ENCODE results near the gene KCNQ1. TPM values are rescaled to one million over a fixed set of nuclear protein-coding genes. Genes with fewer than 3 reads are reported as not detected.

Gene KCNQ1
- total RNA-seq, 1 experiment from 2014 or later = 9.2 TPM

DNA sequence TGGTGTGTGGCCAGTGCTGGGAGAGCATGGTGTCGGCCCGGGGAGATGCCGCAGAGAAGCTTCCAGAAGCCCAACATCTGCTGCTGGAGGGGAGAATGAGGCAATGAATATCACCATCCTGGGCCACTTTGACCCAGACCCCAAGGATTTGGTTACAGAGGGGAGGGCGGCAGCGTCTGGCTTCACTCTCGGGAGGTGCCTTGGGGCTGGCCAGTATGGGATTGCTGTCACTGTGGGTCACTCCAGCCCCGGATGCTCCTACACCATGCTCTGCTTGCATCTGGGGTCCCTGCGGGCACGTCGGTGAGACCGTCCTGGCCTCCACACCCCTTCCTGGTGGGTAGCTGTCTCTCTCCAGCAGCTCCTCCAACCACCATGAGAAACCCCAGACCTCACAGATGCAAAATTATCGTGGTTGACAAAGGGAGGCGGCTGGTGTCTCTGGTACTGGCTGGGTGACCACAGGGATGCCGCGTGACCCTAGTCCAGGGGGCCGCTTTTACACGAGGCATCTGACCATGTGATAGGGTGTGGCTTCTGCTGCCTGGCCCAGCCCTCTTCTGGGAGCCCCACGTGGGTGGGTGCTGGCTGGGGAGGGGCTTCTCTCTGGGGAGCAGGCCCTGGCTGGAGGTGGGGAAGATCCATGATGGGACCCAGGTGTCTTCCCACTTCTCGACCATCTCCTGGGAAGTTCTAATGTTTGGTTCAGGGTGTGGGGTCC is 5.7 kb downstream of the KCNQ1 start:
- no TSS peak for BruUV-seq (replicated peaks)
- H3K4me3 Mint-ChIP-seq (ENCODE audit: low read depth, unreplicated experiment) = no peak overlapping the region
- CTCF ChIA-PET = no interaction called here
- H3K36me3 Mint-ChIP-seq (ENCODE audit: insufficient read depth, unreplicated experiment) = peaks cover 8% of the 10 kb centered on the region
- no peaks in the 10 kb centered on the region for H3K4me1 Mint-ChIP-seq (ENCODE audit: low read depth, unreplicated experiment)
- TF ChIP-seq, protein P1, sequence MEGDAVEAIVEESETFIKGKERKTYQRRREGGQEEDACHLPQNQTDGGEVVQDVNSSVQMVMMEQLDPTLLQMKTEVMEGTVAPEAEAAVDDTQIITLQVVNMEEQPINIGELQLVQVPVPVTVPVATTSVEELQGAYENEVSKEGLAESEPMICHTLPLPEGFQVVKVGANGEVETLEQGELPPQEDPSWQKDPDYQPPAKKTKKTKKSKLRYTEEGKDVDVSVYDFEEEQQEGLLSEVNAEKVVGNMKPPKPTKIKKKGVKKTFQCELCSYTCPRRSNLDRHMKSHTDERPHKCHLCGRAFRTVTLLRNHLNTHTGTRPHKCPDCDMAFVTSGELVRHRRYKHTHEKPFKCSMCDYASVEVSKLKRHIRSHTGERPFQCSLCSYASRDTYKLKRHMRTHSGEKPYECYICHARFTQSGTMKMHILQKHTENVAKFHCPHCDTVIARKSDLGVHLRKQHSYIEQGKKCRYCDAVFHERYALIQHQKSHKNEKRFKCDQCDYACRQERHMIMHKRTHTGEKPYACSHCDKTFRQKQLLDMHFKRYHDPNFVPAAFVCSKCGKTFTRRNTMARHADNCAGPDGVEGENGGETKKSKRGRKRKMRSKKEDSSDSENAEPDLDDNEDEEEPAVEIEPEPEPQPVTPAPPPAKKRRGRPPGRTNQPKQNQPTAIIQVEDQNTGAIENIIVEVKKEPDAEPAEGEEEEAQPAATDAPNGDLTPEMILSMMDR (IDR thresholded peaks at IDR 0.05; ENCODE audit: unreplicated experiment) = no peak
- DNase-seq = no peak
- H3K9me3 Mint-ChIP-seq (ENCODE audit: low read depth, unreplicated experiment) = no peaks in the 10 kb centered on the region
- intact Hi-C loops (cut with micrococcal nuclease; ENCODE audit: unreplicated experiment) = no loop called here
- peaks cover 7% of the 10 kb centered on the region for H3K27me3 Mint-ChIP-seq (ENCODE audit: unreplicated experiment)
- no peak overlapping the region for H3K27ac Mint-ChIP-seq (ENCODE audit: unreplicated experiment)

DNA sequence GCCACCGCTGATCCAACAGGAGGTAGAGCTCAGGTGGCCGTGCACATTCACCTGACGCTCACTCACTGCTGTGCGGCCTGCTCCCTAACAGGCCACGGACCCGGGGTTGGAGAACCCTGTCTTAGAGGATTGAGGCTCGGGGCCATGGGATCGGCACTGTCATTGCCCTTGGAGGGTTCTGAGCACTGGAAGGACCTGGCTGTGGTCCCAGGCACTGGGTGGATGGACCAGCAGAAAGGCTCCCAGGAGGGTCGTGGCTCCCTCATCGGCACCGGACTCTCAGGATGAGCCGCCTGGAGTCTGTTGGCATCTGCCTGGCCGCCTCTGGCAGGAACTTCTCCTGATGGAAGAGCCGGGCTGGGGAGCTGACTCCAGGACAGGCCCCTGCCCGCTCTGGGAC is 6.5 kb downstream of the KCNQ1 start:
- Mint-ChIP-seq H3K27ac (ENCODE audit: unreplicated experiment) (no peak overlapping the region), H3K9me3 (ENCODE audit: low read depth, unreplicated experiment) (no peaks in the 10 kb centered on the region), H3K36me3 (ENCODE audit: insufficient read depth, unreplicated experiment) (no peaks in the 10 kb centered on the region), H3K4me1 (ENCODE audit: low read depth, unreplicated experiment) (no peaks in the 10 kb centered on the region), H3K4me3 (ENCODE audit: low read depth, unreplicated experiment) (no peak overlapping the region), H3K27me3 (ENCODE audit: unreplicated experiment) (peaks cover 7% of the 10 kb centered on the region)
- BruUV-seq (replicated peaks) = no TSS peak
- CTCF ChIA-PET = no interaction called here
- intact Hi-C loops (cut with micrococcal nuclease; ENCODE audit: unreplicated experiment) = no loop called here
- TF ChIP-seq, protein P1 (IDR thresholded peaks at IDR 0.05; ENCODE audit: unreplicated experiment) = no peak
- no peak for DNase-seq

- no peak overlapping the region for H3K4me3 Mint-ChIP-seq (ENCODE audit: low read depth, unreplicated experiment)
- CTCF ChIA-PET = no interaction called here
- peaks cover 7% of the 10 kb centered on the region for H3K27me3 Mint-ChIP-seq (ENCODE audit: unreplicated experiment)
- DNase-seq = no peak
- intact Hi-C loops (cut with micrococcal nuclease; ENCODE audit: unreplicated experiment) = no loop called here
- no peaks in the 10 kb centered on the region for H3K4me1 Mint-ChIP-seq (ENCODE audit: low read depth, unreplicated experiment)
- BruUV-seq (replicated peaks) = no TSS peak
- no peak overlapping the region for H3K27ac Mint-ChIP-seq (ENCODE audit: unreplicated experiment)
- H3K9me3 Mint-ChIP-seq (ENCODE audit: low read depth, unreplicated experiment) = no peaks in the 10 kb centered on the region
- H3K36me3 Mint-ChIP-seq (ENCODE audit: insufficient read depth, unreplicated experiment) = no peaks in the 10 kb centered on the region
- TF ChIP-seq, protein P1 (IDR thresholded peaks at IDR 0.05; ENCODE audit: unreplicated experiment) = no peak
These were observed 7.1 kb downstream of the KCNQ1 start for GRCh38 chr11:2451916-2452315.

DNA sequence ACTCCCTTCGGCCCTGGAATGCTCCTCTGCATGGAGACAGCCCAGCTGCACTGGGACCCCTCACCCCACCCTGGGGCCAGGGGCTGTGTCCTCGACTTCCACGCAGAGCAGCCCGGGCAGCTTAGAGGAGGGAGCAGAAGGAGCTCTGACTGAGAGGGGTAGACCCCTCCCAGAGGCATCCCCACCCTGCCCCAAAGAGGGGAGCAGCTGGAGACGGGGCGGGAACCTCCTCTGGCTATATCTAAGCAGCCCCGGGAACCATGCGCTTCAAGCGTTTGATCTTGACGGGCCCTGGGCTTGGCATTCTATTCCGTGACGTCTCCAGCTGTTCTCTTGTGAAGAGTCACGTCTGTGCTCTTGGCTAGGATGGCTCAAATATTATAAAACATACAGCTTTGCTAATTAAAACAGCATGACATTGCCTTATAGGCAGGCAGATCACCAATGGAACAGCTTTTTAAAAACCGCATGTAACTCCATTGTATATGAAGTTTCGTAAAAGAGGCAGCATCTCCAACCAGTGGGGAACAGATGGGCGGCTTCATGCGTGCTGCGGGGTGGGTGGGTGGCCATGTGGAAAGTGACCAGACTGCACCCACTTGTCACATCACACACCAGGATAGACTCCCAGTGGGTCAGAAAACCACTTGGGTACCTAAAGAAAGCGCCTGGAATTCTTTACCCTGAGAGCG is 7.7 kb downstream of the KCNQ1 start:
- H3K9me3 Mint-ChIP-seq (ENCODE audit: low read depth, unreplicated experiment) = no peaks in the 10 kb centered on the region
- peaks cover 7% of the 10 kb centered on the region for H3K27me3 Mint-ChIP-seq (ENCODE audit: unreplicated experiment)
- CTCF ChIA-PET = no interaction called here
- TF ChIP-seq, protein P1 (IDR thresholded peaks at IDR 0.05; ENCODE audit: unreplicated experiment) = no peak
- no peak for DNase-seq
- no peak overlapping the region for H3K4me3 Mint-ChIP-seq (ENCODE audit: low read depth, unreplicated experiment)
- no peaks in the 10 kb centered on the region for H3K36me3 Mint-ChIP-seq (ENCODE audit: insufficient read depth, unreplicated experiment)
- no peaks in the 10 kb centered on the region for H3K4me1 Mint-ChIP-seq (ENCODE audit: low read depth, unreplicated experiment)
- intact Hi-C loops (cut with micrococcal nuclease; ENCODE audit: unreplicated experiment) = no loop called here
- BruUV-seq (replicated peaks) = no TSS peak
- no peak overlapping the region for H3K27ac Mint-ChIP-seq (ENCODE audit: unreplicated experiment)

All from Calu3 (cell line).